Fibroblast of skin of right biceps (primary cell): ENCODE results near the gene C10orf90.

Source experiments
- DNase-seq: peaks from one replicate; pipeline ENCODE4 v3.0.0-alpha.2; 2013

Gene C10orf90

DNA sequence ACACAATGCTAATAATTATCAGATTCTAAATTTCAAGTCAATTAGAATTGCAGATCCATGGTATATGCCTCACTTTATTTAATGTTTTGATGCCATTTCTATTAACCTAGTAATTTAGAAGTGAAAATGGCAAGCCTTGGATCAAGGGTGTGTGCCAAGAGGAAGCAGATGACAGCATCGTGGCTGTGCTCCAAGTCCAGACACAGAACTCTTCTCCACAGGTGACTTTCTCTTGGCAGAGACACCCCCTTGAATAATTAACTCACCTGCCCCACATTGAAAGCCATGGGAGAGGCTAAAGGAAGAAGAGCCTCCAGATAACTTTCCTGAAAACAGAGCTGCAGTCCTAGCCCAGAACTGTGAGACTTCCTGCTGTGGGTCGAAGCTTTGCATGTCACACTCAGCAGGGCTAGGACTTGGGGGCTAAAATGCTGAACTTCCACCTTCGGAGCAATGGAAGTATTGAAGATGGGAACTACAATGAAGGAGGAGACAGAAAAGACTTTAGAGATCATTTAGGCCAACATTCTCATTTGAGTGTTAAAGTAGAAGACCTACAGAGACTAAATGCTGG is 996 bp upstream of the C10orf90 start:
- no peak for DNase-seq

DNA sequence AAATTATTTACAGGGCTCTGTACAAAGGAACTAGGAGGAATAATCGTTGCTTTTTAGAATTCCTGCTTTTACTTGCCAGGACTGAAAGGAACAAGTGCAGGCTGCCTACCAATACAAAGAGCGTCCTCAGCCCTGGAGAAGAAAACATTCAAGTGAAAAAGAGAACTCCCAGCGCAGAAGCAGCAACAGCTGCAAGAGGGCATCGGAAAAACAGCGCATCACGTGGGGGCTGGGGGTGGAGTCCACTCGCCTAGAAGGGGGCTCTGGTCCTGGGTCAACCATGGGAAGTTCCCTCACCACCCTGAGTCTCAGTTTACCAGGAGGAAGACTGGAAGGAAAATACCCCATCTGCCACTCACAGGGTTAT is 385 bp upstream of the C10orf90 start:
- no peak for DNase-seq

DNA sequence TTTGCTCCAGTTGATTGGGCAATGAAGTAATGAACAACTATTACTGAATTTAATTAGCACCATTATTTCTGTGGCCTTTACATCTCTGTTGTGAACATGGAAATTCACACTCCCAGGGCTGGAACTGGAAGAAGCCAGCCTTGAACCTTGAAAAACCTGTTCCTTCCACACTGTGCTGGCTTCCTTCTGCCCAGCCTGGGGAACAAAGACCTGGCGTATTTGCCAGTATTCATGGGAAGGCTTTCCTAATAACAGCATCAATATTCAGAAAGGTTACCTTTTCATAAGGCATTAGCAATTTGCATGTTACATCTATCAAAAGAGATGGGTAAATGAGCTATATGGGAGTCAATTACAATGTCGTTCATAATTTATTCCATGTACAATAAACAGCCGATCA is 1.3 kb downstream of the C10orf90 start:
- no peak for DNase-seq

DNA sequence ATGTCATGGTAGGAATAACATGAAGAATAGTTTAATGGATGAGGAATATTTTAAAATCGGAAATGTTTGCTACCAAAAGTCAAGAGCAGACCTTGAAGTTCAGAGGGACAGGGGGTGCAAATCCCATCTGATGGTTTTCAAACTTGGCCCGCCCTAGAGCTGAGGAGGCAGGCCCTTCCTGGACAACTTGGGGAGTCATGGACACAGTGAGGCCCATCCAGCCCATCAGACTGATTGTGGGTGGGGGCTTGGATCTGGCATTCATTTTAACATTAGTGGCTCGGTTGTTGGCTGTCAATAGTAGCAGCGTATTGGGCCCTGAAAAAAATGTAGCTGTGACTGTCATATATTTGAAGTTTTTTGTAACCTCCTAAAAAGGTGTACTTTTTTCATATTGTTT is 2.0 kb downstream of the C10orf90 start:
- DNase-seq: no peak

DNA sequence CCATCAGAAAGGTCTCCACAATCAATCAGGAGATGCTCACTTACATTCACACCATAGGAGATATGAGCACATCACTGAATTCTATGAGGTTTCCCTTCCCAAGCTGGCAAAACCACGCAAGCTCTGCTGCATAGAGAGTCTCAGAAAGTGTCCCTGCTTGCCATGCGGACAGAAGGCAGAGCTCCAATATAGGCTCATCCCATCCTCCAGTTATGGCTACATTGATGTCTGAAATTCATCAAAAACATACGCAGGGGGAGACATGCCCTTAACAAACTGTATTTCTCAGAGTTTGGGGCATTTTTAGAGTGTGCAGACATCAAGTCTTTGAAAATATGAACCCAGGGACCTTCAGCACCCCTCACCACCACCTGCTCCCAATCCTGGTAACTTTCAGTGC is 2.9 kb downstream of the C10orf90 start:
- DNase-seq: no peak

DNA sequence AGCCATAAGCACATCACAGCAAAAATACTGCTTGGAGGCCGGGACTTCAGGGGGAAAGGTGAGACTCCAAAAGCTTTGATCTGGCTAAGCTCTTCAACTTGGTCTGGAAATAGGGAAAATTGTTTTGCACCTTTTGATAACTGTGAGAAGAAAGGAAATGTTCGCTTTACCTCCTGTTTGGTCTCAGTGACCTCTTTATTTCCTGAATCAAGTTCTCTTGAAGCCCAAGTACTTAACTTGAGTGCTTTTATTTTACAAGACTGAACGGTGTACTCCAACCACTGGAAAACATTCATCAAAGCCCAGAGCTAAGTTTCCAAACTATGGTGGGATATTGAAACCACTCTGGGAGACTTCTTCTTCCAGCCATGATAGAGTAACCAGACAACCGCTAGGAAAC is 5.3 kb downstream of the C10orf90 start:
- no peak for DNase-seq

DNA sequence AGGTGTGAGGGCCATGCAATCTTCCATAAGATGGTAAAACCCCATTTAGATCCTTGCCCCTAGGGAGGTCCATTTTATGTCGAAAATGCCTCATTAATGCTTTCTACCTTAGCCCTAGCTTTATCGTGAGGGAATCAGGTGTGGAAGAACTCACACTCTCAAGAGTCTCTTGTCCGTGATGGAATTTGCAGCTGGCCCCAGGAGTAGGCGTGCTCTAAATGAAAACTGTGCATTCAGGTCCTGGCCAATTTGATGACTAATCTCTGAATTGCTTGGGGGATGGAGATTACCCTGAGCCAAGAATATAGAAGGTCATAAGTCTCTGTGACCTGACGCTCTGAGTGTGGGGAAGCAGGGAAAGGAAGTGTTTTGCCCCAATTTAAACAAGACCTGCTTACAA is 6.6 kb downstream of the C10orf90 start:
- DNase-seq: peak; percentile 81

DNA sequence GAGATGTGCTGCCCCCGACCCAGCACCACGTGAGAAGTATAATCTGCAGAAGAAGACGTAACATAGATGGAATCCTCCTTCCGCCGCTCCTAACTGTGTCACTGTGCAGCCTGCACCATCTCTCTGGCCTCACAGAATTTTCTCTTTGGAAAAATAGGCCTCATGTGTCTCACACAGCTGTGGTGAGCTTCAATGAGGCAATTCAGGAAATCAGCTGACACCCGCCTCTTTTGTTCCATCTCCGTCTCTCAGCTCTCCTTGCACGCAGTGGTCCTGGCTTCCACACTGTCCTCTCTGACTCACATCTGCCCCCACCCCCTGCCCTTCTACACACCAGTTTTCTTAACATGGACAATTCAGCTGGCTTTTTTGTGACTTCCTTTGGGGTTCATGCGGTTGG is 7.2 kb downstream of the C10orf90 start:
- DNase-seq: peak; percentile 90

DNA sequence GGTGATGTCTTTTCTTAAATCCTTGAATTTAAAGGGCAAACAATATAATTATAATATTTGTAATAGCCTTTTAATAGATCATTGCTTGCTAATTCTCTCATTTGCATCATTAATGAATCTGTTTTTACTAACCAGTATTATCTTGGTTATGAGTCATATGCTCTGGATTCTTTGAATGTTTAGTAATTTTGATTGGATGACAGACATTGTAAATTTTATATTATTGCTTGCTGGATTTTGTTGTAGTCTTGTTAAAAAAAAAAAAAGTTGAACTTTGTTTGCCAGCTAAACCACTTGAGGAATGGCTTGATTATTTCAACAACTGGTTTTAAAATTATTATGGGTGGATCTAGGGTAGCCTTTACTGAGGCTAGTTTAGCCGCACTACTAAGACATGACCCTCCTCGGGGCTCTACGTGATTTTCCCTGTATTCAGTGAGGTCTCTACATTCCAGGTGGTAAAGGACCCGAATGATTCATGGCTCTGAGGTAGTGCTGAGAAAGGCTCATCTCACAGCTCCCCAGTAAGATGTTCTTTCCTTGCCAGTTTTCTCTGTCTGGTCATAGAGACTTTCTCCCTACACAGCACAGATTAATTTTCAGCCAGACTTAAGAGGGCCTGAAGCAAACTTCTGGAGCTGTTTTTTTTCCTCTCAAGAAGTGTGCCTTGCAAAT is 8.5 kb downstream of the C10orf90 start:
- DNase-seq: peak; percentile 81

DNA sequence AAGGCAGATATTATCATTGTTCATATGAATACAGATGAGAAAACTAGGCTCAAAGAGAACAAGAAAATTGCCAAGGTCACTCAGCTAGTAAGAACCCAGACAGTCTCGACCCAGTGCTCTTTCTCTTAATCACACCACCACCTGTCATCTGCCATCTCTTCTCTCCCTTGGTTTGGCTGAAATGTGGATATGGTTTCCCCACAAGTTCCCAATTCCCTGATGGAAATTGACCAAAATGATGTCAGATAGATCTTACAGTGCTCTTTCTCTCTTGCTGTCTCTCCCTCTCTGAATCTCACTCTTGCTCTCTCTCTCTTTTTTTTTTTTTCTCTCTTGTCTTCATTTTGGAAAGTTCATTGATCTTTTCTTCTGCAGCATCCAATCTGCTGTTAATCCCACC is 9.1 kb downstream of the C10orf90 start:
- DNase-seq: no peak

DNA sequence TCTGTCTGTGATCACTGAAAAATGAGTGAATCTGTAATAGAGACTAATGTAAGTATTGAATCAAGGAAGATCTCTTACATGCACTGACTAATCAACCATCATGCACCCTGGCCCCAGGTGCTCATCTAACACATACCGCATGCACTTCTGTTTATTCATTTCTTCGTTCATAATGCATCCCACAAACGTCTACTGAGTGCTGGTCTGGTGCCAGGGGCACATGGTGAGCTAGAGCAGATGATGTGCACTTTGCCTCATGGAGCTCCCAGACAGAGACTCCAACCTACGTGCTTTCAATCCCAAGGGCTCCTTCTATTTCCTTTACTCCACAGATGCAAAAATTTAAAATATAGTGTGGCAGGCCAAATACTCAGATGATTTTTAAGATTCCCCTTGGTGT is 10.7 kb downstream of the C10orf90 start:
- DNase-seq: peak; percentile 9

DNA sequence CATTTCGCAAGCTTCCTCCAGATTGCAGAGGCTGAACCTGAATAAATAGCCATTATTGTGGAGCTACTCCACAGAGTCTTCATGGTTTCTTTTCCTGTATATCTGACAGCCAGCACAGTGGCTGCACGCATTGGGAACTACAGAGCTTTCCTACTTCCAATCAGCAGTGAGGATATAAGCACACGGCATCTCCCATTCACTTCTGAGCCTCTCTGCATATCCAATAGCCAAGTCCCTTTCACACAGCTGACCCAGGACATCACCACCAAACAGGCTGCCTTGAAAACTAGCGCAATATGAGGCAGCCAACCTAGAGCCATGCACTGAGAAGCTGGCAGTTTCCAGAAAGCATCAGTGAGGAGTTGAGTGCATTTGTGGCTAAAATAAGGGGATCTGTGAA is 11.6 kb downstream of the C10orf90 start:
- no peak for DNase-seq

DNA sequence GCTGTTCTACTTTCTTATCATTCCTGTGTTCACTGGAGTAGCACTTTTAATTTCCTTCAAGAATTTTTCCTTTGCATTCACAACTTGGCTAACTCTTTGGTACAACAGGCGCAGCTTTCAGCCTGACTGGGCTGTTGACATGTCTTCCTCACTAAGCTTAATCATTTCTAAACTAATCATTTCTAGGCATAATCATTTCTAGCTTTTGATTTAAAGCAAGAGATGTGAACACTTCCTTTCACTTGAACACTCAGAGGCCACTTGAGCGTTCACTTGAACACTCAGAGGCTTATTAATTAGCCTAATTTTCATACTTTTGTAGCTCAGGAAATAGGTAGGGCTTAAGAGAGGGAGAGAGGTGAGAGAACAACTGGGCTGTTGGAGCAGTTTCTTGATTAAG is 15.9 kb downstream of the C10orf90 start:
- DNase-seq: no peak

DNA sequence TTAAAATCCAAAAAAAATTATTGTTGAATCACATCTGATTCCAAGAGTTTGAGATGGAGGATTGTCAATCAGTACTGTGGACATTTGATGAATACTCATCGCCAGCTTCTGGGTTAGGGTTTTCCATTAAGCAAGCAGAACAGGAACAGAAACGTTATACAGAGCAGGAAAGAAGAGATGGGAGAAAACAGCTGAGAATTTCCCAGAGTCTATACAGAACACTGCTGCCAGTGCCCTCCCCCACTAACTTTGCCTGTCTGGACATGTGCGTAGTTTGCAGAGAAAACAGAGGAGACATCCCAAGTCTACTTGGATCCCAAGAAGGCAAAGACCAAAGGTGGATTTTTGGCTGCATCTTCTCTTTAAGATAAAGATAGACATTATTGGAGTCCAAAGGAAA is 19.0 kb downstream of the C10orf90 start:
- DNase-seq: no peak

DNA sequence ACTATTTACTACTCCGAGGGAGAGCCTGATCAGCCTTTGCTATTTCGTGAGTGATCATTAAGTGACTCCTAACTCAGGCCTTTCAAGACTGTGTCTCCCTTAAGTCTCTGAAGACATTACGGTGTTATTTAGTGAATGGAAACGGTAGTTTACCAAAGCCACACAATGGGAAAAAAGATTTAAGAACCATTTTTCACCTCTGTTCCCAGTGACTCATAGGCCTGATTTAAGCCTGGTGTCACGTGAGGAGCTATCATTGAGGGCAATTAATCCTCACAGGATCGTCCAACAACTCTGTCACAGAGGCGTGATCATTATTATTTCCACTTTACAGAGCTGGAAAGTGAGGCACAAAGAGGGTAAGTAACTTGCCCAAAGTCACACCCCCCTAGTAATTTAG is 20.3 kb downstream of the C10orf90 start:
- no peak for DNase-seq

DNA sequence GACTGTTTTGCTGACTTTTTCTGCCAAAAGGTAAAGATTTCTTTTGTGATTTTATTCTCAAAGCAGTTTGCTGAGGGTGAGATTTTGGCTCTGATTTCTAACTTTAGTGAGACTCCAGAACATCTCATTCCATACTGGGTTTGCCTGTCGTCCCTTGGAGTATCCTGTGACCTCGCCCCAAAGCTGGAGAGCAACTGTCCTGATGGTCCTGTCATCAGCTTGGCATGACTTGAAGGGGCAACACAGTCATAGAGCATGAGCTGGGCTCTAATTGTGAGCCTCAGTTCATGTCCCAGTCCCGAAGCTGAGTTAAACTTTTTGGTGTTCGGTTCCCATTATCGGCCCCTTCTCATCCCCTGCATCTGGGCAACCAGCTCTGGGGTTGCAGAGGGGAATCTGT is 23.4 kb downstream of the C10orf90 start:
- DNase-seq: no peak

DNA sequence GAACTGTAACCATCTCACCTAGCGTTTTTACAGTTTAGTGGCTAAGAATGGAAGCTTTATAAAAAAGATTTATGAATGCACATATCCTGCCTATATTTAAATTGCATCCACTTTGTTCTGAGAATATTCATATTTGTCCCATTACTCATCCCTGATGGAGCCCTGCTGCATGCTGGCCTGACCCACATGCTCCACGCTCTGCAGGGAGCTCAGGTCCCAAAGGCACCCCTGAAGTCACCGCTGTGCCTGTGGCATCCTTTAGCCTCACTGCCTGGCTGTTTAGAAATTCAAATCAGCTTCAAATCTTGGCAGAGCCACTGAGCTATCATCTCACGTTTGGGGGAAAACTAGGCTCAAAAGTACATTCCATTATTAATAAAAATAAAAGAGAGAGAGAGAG is 24.4 kb downstream of the C10orf90 start:
- DNase-seq: peak; percentile 76

DNA sequence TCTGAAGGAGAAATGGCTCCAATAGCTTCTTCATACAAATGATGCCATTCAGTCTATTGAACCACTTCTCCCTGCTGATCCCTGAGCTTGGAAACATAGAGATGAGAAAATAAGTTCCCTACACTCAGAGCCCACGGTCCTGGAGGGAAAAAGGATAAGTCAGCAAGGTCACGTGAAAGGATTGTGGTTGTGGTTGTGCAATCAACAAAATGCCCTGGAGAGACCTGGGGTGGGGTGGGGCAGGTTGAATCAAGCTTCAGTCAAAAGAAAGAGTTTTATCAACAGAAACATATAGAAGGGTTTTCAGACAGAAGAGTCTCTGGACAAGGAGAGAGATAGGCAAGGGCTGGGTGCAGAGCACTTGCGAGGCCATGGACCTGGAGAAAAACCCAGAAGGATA is 30.1 kb downstream of the C10orf90 start:
- peak; percentile 33 for DNase-seq

DNA sequence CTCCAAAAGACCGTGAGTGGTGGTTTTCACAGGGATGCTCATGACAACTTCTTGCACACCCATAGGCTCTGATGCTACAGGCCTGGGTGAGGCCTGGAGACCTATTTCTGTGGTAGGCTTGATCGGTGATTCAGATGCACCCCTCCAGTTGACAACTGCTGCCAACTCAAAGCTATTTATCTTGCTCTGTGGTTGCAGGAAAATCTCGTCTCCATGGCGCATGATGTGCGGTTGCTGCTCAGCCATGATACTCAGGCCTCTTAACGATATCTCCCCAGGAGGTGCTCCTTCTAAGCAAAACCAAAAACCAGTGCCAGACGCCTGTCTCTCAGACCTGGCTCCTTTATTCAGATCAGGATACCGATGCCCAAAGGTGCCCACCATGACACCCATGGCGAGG is 31.4 kb downstream of the C10orf90 start:
- DNase-seq: no peak

DNA sequence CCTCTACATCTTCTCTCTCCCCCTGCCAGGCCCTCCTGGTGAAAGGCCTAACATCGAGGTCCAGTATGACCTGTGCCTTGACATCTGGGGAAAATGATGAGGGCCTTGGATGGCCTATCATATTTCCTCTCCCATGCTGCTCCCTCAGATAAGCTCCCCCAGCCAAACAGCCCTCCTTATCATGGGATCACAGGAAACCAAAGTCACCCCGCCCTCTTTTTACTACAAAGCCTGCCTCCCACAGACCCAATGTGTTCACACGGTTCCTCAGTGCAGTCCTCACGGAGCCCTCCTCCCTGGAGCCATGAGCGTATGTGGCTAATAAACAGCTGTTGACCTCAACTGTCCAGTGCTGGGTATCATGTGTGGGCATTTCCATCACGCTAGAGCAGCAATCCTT is 32.0 kb downstream of the C10orf90 start:
- no peak for DNase-seq

DNA sequence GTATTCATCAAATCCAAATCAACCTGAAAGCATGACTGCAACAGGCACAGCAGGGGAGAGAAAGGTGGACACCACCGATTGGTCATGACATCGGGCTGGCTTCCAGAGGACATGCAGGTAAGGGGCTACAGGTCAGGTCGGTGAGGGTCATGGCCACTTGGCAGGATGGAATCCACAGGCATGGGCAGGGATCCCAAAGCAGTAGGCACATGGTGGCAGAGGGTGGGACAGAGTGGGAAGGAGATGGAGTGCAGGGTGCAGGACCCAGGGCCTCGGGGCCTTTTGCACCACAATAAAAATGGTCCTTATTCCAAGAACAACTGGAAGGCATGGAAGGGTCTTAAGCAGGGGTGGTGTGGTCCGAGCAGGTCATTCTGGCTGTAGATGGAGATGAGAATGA is 33.0 kb downstream of the C10orf90 start:
- no peak for DNase-seq

DNA sequence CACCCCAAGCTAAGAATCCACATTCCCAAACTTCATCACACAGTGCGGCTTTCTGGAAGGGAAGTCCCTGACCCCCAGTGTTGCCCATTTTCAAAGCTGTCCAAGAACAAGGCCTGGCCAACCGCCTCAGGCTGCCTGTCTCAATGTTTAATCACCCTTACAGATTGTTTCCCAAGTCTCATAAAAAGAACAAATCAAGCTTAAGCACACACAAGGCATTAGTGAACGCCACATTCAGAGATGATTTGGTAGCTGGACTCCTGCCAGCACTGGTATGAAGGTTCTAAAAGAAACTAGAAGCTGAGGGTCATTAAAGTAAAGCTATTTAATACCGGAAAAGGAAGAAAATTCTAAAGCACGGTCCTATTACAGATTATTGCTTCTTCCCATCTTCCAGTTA is 35.6 kb downstream of the C10orf90 start:
- peak; percentile 26 for DNase-seq

DNA sequence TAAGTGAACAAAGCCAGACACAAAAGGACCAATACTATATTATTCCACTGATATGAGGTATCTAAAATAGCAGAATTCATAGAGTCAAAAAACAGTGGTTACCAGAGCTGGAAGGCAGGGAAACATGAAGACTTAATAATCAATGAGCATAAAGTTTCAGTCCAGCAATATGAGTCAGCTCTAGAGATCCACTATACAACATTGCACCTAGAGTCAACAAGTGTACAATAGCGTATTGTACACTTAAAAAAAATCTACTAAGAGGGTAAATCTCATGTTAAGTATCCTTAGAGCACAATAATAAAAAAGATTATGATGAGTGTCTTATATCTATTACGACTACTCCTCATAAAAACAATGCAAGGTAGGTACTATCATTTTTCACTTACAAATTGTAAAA is 36.1 kb downstream of the C10orf90 start:
- no peak for DNase-seq

DNA sequence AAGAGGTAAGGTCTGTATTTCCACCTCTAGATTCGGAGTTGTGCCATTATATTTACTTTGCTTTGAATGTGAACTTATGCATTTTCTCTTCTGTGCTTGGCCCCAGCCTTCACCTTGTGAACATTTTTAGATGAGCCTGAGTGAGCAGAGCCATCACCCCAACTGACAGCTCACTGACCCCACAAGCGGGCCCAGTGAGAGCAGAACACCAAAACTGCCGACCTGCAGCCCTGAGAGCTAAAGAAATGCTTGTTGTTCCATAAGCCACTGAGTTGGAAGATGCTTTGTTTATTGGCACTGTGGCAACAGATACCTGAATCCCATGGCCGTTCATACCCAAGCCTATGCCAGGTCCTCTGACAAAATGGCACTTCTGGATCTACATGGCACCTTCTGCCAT is 37.8 kb downstream of the C10orf90 start:
- no peak for DNase-seq

DNA sequence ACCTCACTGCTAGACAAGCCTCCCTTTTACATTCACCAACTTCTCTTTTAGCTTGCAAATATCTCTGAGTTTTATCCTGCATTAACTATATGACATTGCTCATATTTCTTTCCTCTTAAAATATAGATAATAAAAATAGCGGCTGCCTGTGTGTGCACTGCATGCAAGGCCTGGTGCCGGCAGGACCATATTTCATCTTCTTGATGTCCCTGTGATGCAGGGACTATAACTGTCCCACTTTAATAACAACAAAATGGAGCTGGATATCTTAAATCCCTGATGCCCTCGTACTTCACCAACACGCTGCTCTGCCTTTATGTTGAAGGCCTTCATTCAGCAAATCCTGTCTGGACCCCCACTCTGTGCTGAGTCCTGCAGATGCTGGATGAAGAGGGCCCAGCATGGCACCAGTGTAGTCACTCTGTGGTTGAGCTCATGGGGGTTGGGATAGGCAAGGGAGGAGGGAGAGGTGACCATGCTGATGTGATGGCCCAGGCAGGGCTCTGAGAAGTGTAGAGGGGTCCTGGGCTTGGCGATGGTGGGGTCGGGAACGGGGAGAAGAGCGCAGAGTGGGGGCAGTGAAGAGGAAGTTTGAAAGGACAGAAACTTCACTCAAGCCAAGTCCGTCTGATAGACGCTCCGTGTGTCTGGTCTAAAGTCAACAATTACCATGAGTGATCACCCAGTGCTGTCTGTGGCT is 40.4 kb downstream of the C10orf90 start:
- no peak for DNase-seq
